Stimulated activated CD8-positive, alpha-beta memory T cell treated with anti-CD3 and anti-CD28 coated beads, Interleukin-4, amount 100 ng/mL, for 24 hours (primary cell): ENCODE results near the gene ZBTB7C.
A peak's percentile ranks its signal among the peaks of the same experiment; 100 is the strongest.

Experiments
- DNase-seq: peaks from one replicate; pipeline ENCODE4 v3.0.0-alpha.2; 2020; ENCODE audit warnings: low read depth

Gene ZBTB7C

GRCh38 chr18:48164116-48164515, 245.1 kb downstream of the ZBTB7C start:
- DNase-seq: no peak

- no peak for DNase-seq
Measured at GRCh38 chr18:48163738-48164115, 245.5 kb downstream of the ZBTB7C start.

DNA sequence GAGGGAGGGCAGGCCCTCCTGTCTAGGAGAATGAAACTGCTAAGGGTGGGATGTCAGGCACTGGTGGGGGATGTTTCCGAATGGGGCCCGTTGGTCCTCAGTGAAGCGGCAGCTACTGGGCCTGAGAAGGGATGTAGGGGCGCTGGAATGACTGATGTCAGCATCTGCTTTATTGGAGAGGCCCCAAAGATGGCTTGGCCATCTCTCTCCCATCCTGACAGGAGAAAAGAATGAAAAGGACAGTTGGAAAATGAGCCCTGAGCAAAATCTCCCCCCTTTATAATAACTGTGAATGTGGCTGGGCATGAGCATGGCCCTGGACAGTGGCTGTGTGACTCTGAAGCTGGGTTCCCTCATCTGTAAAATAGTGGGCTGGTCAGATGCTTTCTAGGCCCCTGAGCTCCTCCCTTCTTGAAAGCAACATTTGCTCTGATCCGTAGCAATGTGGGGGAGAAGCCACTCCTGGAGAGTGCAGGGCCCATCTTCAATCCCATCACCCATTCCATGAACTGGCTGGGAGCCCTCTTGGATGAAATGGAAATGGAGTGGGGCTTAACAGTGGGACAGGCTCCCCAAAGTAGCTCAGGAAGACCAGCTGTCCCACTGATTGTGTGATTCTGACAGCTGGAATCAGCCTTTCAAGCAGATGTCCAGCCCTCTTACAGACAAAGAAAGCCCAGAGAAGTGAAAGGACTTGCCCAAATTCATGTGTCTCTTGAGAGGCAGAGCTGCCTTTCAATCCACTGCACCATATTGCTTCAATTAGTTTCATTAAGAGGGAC, 246.0 kb downstream of the ZBTB7C start:
- DNase-seq: no peak

DNA sequence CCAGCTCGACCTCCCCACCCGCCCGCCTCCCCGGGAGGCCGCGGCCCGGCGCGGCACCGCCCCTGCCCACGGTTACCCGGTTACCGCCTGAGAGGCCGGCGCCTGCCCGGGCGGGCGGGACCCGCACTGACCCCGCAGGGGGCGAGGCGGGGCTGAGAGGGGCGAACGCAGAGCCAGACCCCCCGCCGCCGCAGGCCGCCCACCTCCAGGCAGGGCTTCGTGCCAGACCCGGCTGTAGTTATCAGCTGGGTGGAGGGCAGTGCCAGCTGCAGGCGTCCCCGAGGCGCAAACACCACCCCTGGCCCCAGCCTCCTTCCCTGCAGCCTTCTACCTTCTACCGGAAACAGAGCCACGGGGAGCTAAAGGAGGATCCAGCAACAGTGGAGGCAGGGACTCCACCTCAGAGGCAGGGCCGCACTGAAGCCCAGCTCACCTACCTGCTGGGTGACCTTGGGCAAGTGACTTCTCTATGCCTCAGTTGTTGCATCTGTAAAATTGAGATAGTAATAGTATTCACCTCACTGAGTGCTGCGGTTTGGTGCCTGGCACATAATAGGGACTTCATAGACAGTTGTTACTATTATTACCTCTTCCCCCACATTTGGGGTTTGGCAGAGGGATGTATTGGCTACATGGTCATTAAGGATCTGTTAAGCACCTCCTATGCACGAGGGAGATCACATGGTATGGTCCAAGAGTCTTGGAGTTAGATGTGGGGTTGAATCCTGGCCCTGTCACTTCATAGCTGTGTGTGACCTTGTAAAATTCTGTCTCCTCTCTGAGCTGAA, 247.1 kb downstream of the ZBTB7C start:
- no peak for DNase-seq

GRCh38 chr18:48161191-48161910, 247.8 kb downstream of the ZBTB7C start:
- DNase-seq: peak; percentile 49

DNA sequence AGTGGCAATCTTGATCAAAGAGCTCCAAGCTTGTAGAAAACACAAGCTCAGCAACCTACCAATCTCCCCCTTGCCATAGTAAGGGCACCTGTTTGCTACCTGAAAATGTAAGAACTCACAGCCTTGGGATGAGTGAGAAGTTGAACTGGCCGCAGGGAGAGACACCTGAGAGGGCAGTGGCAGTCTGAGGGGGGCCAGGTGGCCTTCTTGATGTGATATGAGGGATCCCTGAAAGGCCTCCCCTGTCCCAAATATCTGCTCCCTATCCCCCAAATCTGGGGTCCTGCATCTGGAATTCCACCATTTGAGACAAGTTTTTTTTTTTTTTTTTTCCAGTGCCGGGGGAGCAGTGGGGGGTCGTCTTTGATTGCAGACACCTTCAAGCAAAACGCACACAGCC, 248.6 kb downstream of the ZBTB7C start:
- no peak for DNase-seq

DNA sequence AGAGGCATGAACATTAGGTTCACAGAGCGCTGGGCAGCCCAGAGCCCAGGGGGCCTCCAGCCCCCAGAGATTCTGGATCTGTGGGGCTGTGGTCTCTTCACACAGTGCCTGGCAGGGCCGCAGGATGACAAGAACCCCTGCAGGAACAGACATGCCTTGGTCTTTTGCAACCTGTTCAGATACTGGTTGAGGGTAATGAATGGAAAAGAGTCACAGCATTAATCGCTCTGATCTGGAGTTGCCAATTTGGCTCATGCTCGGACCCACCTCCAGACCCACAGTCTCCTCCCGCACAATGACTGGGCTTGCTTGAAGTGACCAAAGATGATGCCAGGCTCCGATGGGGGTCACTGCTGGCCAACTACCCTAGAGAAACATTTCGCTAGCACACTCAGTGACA, 249.4 kb downstream of the ZBTB7C start:
- DNase-seq: no peak

- DNase-seq: no peak
Measured at GRCh38 chr18:48158721-48159120, 250.5 kb downstream of the ZBTB7C start.

- DNase-seq: no peak
Measured at GRCh38 chr18:48157956-48158355, 251.2 kb downstream of the ZBTB7C start.

GRCh38 chr18:48155856-48156255, 253.3 kb downstream of the ZBTB7C start:
- DNase-seq: no peak

GRCh38 chr18:48154828-48155227, 254.4 kb downstream of the ZBTB7C start:
- DNase-seq: no peak

- no peak for DNase-seq
Measured at GRCh38 chr18:48153613-48154481, 255.3 kb downstream of the ZBTB7C start.

GRCh38 chr18:48152549-48152948, 256.6 kb downstream of the ZBTB7C start:
- no peak for DNase-seq

GRCh38 chr18:48151421-48152065, 257.6 kb downstream of the ZBTB7C start:
- DNase-seq: no peak

GRCh38 chr18:48149020-48149685, 260.0 kb downstream of the ZBTB7C start:
- DNase-seq: no peak

DNA sequence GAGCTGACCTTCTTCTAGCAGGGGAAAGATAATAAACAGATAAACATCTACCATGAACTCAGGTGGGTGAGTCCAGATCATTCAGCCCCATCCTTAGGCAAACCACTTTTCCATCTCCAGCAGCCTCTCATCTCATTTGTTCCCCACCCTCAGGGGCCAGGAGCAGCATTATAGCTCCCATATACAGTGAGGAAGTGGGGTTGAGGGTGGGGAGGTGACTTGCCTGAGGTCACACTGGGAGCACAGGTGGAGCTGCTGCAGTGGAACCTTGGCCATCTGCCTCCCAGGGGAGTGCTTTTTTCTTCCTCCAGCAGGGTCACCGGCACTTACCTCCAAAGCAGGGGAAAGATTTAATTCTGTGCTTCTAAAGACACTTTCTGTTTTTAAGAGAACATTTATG, 266.2 kb downstream of the ZBTB7C start:
- no peak for DNase-seq

DNA sequence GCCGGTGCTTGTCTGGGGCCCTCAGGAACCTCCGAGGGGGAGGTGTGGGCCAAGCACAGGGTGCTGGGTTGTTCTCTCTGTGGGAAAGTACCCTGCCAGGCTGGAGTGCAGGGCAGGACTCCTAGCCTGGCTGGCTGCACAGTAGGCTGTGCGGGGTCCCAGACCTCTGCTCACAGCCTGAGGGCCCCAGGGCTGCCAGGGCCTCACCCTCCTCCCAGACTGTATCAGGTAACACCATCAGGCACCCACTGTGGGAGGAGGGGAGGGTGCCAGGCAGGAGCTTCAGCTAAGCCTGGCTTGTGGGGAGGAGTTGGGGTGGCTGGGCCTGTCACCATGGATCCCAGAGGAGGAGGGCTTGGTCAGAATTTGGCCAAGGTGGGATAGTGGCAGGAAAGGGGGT, 266.8 kb downstream of the ZBTB7C start:
- DNase-seq: no peak

GRCh38 chr18:48140731-48141130, 268.5 kb downstream of the ZBTB7C start:
- no peak for DNase-seq

- no peak for DNase-seq
Measured at GRCh38 chr18:48139431-48140347, 269.5 kb downstream of the ZBTB7C start.
